Endothelial cell of umbilical vein (primary cell): Measurements from ENCODE around the gene TIGD4. TPM values are rescaled to one million over a fixed set of nuclear protein-coding genes. Genes with fewer than 3 reads are reported as not detected.

Experiments used
- BruUV-seq: library from RNA; stranded (reverse); fragments of 400-500 nt; replicated peaks from 2 replicates; lab custom pipeline; 2021; lab: Mats Ljungman, UMichigan
- CTCF ChIA-PET: fragments of 300-600, 350-600 bp; sonication (Branson Sonifier 250); formaldehyde crosslinking; loops from one replicate; lab custom pipeline; 2021; ENCODE audit warnings: antibody characterized with exemption, inconsistent platforms; lab: Charles Lee
- POLR2A ChIA-PET: fragments of 300-600, 350-600 bp; sonication (Branson Sonifier 250); formaldehyde crosslinking; loops from one replicate; lab custom pipeline; 2021; ENCODE audit warnings: antibody characterized with exemption, inconsistent platforms; lab: Charles Lee
- DNase-seq: peaks from one replicate; pipeline ENCODE4 v3.0.0-alpha.2; 2011; ENCODE audit warnings: low read depth, low spot score
- FAIRE-seq: peaks from 2 replicates; lab custom pipeline; 2011; peaks lifted over from hg19 to GRCh38; lab: Jason Lieb, UNC
- H2AFZ ChIP-seq: 2 replicates; pipeline ENCODE4 v1.6.0; 2012; ENCODE audit warnings: low read depth, low read length, control low read depth, inconsistent platforms
- H3K27ac ChIP-seq: 2 replicates; pipeline ENCODE4 v1.5.1; 2011; ENCODE audit warnings: low read depth, mild to moderate bottlenecking, control low read depth, low read length, moderate library complexity; ENCODE audit not compliant: insufficient read depth
- H3K27me3 ChIP-seq, 2 experiments: 2 replicates each; pipeline versions ENCODE4 v1.6.0 to v1.6.1; 2011; ENCODE audit warnings: low read length in 2 of 2, mixed read lengths in 1 of 2; ENCODE audit not compliant: control insufficient read depth in 2 of 2, insufficient read depth in 2 of 2
- H3K36me3 ChIP-seq, 2 experiments: 2 replicates in 1 of 2; 3 replicates in 1 of 2; pipeline ENCODE4 v1.5.1; 2011; ENCODE audit warnings: low read length in 2 of 2, mild to moderate bottlenecking in 1 of 2, moderate library complexity in 1 of 2; ENCODE audit not compliant: control insufficient read depth in 2 of 2, insufficient read depth in 2 of 2; ENCODE audit errors: extremely low read depth in 1 of 2
- H3K4me1 ChIP-seq: 3 replicates; pipeline ENCODE4 v1.5.1; 2011; ENCODE audit warnings: mild to moderate bottlenecking, low read length; ENCODE audit not compliant: control insufficient read depth, insufficient read depth; ENCODE audit errors: extremely low read depth
- H3K4me2 ChIP-seq: 2 replicates; pipeline ENCODE4 v1.6.1; 2011; ENCODE audit warnings: low read length, control low read depth, mixed read lengths; ENCODE audit not compliant: insufficient read depth
- H3K4me3 ChIP-seq, 3 experiments: fragments of 200-600 bp in 1 of 3; sonication (generic), shearing (Covaris generic) in 1 of 3; replicated peaks in 1 of 3; 2 replicates each; pipeline ENCODE4 v1.5.1; 2011 to 2016; ENCODE audit warnings: control low read depth in 3 of 3, low read length in 3 of 3, mild to moderate bottlenecking in 2 of 3, inconsistent platforms in 1 of 3, low read depth in 1 of 3, moderate library complexity in 1 of 3; ENCODE audit not compliant: insufficient read depth in 1 of 3
- H3K79me2 ChIP-seq: 2 replicates; pipeline ENCODE4 v1.6.0; 2012; ENCODE audit warnings: low read length, inconsistent platforms; ENCODE audit not compliant: control insufficient read depth, insufficient read depth
- H3K9ac ChIP-seq: replicated peaks from 2 replicates; pipeline ENCODE3; 2011; ENCODE audit warnings: low read length, control low read depth; ENCODE audit not compliant: insufficient read depth; ENCODE audit errors: extremely low read depth
- H3K9me1 ChIP-seq: replicated peaks from 3 replicates; pipeline ENCODE4 v1.6.0; 2011; ENCODE audit warnings: mild to moderate bottlenecking, low read length; ENCODE audit not compliant: control insufficient read depth, insufficient read depth; ENCODE audit errors: extremely low read depth
- H3K9me3 ChIP-seq: replicated peaks from 2 replicates; pipeline ENCODE4 v1.5.1; 2012; ENCODE audit warnings: low read length, inconsistent platforms; ENCODE audit not compliant: control insufficient read depth, insufficient read depth
- H4K20me1 ChIP-seq: replicated peaks from 2 replicates; pipeline ENCODE3; 2011; ENCODE audit warnings: mild to moderate bottlenecking, low read length; ENCODE audit not compliant: control insufficient read depth, insufficient read depth; ENCODE audit errors: extremely low read depth
- CTCF ChIP-seq, 2 donors: IDR thresholded peaks; 1 replicate in 1 of 2; 2 replicates in 1 of 2; pipeline ENCODE4 v1.5.1; 2011; ENCODE audit warnings: low read length in 2 of 2, mild to moderate bottlenecking in 2 of 2, moderate library complexity in 2 of 2, control low read depth in 1 of 2, inconsistent platforms in 1 of 2, low read depth in 1 of 2; ENCODE audit not compliant: insufficient read depth in 1 of 2; ENCODE audit errors: extremely low read depth in 1 of 2
- EZH2 ChIP-seq: IDR thresholded peaks from 2 replicates; pipeline ENCODE4 v1.6.1; 2012; ENCODE audit warnings: borderline replicate concordance, low read depth, mild to moderate bottlenecking, moderate library complexity, low read length, inconsistent platforms; ENCODE audit not compliant: severe bottlenecking
- FOS ChIP-seq: IDR thresholded peaks from 2 replicates; pipeline ENCODE4 v1.6.1; 2011; ENCODE audit warnings: mild to moderate bottlenecking, low read length, moderate library complexity, borderline replicate concordance; ENCODE audit not compliant: insufficient read depth
- GATA2 ChIP-seq: IDR thresholded peaks from 2 replicates; pipeline ENCODE4 v1.7.0; 2011; ENCODE audit warnings: low read depth, mild to moderate bottlenecking, moderate library complexity, mixed read lengths, low read length; ENCODE audit not compliant: insufficient read length, insufficient read depth
- JUN ChIP-seq: IDR thresholded peaks from 2 replicates; pipeline ENCODE4 v1.6.1; 2011; ENCODE audit warnings: borderline replicate concordance, low read depth; ENCODE audit not compliant: insufficient read length, insufficient read depth
- MAX ChIP-seq: IDR thresholded peaks from 2 replicates; pipeline ENCODE4 v1.6.1; 2011; ENCODE audit not compliant: insufficient read depth, insufficient read length
- MYC ChIP-seq: IDR thresholded peaks from one replicate; pipeline ENCODE4 v1.6.1; 2011; ENCODE audit warnings: mild to moderate bottlenecking, low read depth, low read length
- POLR2A ChIP-seq: IDR thresholded peaks from 2 replicates; pipeline ENCODE4 v1.6.1; 2012; ENCODE audit warnings: low read depth, mild to moderate bottlenecking, control low read depth, low read length
- POLR2AphosphoS5 ChIP-seq: IDR thresholded peaks from 2 replicates; pipeline ENCODE4 v1.6.1; 2012; ENCODE audit warnings: low read depth, mild to moderate bottlenecking, control low read depth, low read length, moderate library complexity; ENCODE audit not compliant: insufficient read depth
- dilution Hi-C: fragments of 300-500 bp; cut with MboI; formaldehyde crosslinking; loops from one replicate; pipeline ENCODE4 v1.15.0; 2019; ENCODE audit warnings: low sequenced_read_pairs; ENCODE audit not compliant: extremely low pct_ligation_motif_present
- intact Hi-C: fragments of 100-400 bp; cut with micrococcal nuclease; formaldehyde crosslinking; loops from one replicate; pipeline ENCODE4 v1.10.0; 2022
- polyA plus RNA-seq, 4 experiments: library from polyadenylated mRNA; depleted of rRNA in 3 of 4; stranded (reverse) in 3 of 4; unstranded in 1 of 4; fragments of >200 nt; gene quantifications; 2 replicates each; pipeline versions ENCODE4 v1.2.1 to v1.2.3, GENCODE V29; 2011 to 2012; ENCODE audit warnings: missing spikeins in 1 of 4
- total RNA-seq: library from RNA; stranded (reverse); gene quantifications from 2 replicates; pipeline ENCODE4 v1.2.3, GENCODE V29; 2021

TIGD4 gene
- total and polyA plus RNA-seq, 2 donors (not counting 3 experiments of a cell fraction or from before 2014, with no cell fraction given) = 0.03 to 0.18 TPM

GRCh38 chr4:152806501-152807125 lies 27.1 kb upstream of the TIGD4 start:
- no peak for FAIRE-seq
- dilution Hi-C loops = no loop called here
- CTCF ChIA-PET = interaction anchor here (0.6 kb wide), 1 partner anchor 121 kb away, joined by 3 read pairs; no protein-coding TSS in a partner anchor

More at GRCh38 chr4:152806501-152807125, 27.1 kb upstream of the TIGD4 start:
- no peaks in the 10 kb centered on the region for H3K4me1 ChIP-seq
- H3K4me3 ChIP-seq = no peak overlapping the region
- H3K9me3 ChIP-seq = no peaks in the 10 kb centered on the region
- no TSS peak for BruUV-seq
- H3K9me1 ChIP-seq = no peaks in the 10 kb centered on the region
- POLR2A ChIA-PET = no interaction called here
- peaks cover 8% of the 10 kb centered on the region for H4K20me1 ChIP-seq
- DNase-seq = no peak
- no peak overlapping the region for H3K9ac ChIP-seq
- H3K36me3 ChIP-seq = no peaks in the 10 kb centered on the region
- no peak overlapping the region for H3K27ac ChIP-seq
- TF ChIP-seq FOS = no peak
- TF ChIP-seq POLR2AphosphoS5 = no peak
- TF ChIP-seq POLR2A = no peak
- TF ChIP-seq GATA2 = no peak
- TF ChIP-seq JUN = no peak
- no peak for TF ChIP-seq EZH2
- TF ChIP-seq MAX = no peak
- TF ChIP-seq CTCF (IDR thresholded peaks at IDR 0.05; ENCODE audit: extremely low read depth in 1 of 2, insufficient read depth in 1 of 2, low read depth in 1 of 2, low read length in 2 of 2) = no peak
- TF ChIP-seq MYC = no peak
- no peak overlapping the region for H3K4me2 ChIP-seq
- H2AFZ ChIP-seq = no peak overlapping the region
- intact Hi-C loops = no loop called here
- no peaks in the 10 kb centered on the region for H3K27me3 ChIP-seq
- peaks cover 22% of the 10 kb centered on the region for H3K79me2 ChIP-seq
